Heart right ventricle (tissue), 16 donors: Measurements from ENCODE around the gene ZNF692. TPM values are rescaled to one million over a fixed set of nuclear protein-coding genes. Genes with fewer than 3 reads are reported as not detected.
"Not testable (repeated sequence)": the region's sequence is repeated elsewhere in the genome, so short reads cannot be mapped to it uniquely, and the experiment has no call there.

Experiments used
- ATAC-seq, 8 donors: fragments of 200-7000 bp; cut with Tn5 transposase; one replicate each; pipeline ENCODE4 v1.9.1; 2020; ENCODE audit warnings: mild to moderate bottlenecking in 8 of 8, moderate library complexity in 8 of 8, moderate number of reproducible peaks in 1 of 8
- DNase-seq, 2 donors: peaks; one replicate each; pipeline ENCODE4 v3.0.0-alpha.2; 2020
- H3K27ac ChIP-seq, 10 donors: fragments of 200-600 bp; sonication (generic) in 2 of 10; one replicate each; pipeline versions ENCODE4 v1.5.0 to v1.8.0; 2020 to 2022; ENCODE audit warnings: mild to moderate bottlenecking in 3 of 10
- H3K27me3 ChIP-seq, 7 donors: fragments of 200-600 bp; one replicate each; pipeline ENCODE4 v1.8.0; 2021 to 2022; ENCODE audit warnings: mild to moderate bottlenecking in 2 of 7
- H3K36me3 ChIP-seq, 9 donors: fragments of 200-600 bp; sonication (generic) in 1 of 9; one replicate each; pipeline versions ENCODE4 v1.5.0 to v1.8.0; 2020 to 2022; ENCODE audit warnings: mild to moderate bottlenecking in 2 of 9
- H3K4me1 ChIP-seq, 9 donors: fragments of 200-600 bp; sonication (generic) in 1 of 9; one replicate each; pipeline versions ENCODE4 v1.5.0 to v1.8.0; 2020 to 2022; ENCODE audit warnings: mild to moderate bottlenecking in 4 of 9
- H3K4me3 ChIP-seq, 10 donors: fragments of 200-600 bp; sonication (generic) in 2 of 10; one replicate each; pipeline versions ENCODE4 v1.5.0 to v1.8.0; 2020 to 2022; ENCODE audit warnings: mild to moderate bottlenecking in 7 of 10, moderate library complexity in 2 of 10
- H3K9me3 ChIP-seq, 11 donors: fragments of 200-600 bp in 10 of 11; sonication (generic) in 2 of 11; one replicate each; pipeline versions ENCODE4 v1.5.0 to v1.8.0; 2013 to 2022; ENCODE audit warnings: mild to moderate bottlenecking in 2 of 11, control low read depth in 1 of 11, moderate library complexity in 1 of 11
- CTCF ChIP-seq, 9 donors: fragments of 200-600 bp; sonication (generic) in 2 of 9; IDR thresholded peaks; one replicate each; pipeline versions ENCODE4 v1.5.0 to v1.8.0; 2021 to 2022; ENCODE audit warnings: antibody characterized with exemption in 9 of 9, mild to moderate bottlenecking in 5 of 9, moderate library complexity in 1 of 9
- WGBS, 2 donors: extraction: QIAGEN DNeasy Blood & Tissue Kit; methylation state at CpG; one replicate each; pipeline ENCODE4 v1.1.7; 2013; ENCODE audit warnings: inconsistent platforms in 1 of 2; 5-methylcytosine and 5-hydroxymethylcytosine counted together
- intact Hi-C, 10 donors: fragments of 100-400 bp; cut with DNase I; formaldehyde crosslinking; loops; one replicate each; pipeline versions ENCODE4 v1.11.1 to v1.14.2; 2022
- polyA plus RNA-seq, 2 donors: library from polyadenylated mRNA; stranded (reverse); fragments of 200-250 nt; gene quantifications; one replicate each; pipeline ENCODE4 v1.2.3, GENCODE V29; 2013
- total RNA-seq, 10 donors: library from RNA; stranded (reverse); fragmentation: NEBNext Ultra II Directional in 3 of 10; extraction: Animal tissue kit (Norgen Biotek cat#: 25700) in 3 of 10; gene quantifications; one replicate each; pipeline versions ENCODE4 v1.2.1 to v1.2.4, GENCODE V29; 2021 to 2023
- donor health status: Arrhythmogenic right ventricular cardiomyopathy.
- donor health status: ischemic (EF 13 %, LVEDD 7.1; RV severe dilation, severe dysfunction).
- donor health status: healthy with polysubstance abuse.
- donor health status: DM: no; HTN: yes; CAD: no.
- donor health status: DM: no; HTN: no; CAD: no.
- donor health status: ischemic (EF 25% LVEDD 6.9; RV normal size, moderate dysfunction).
- donor health status: ischemic (EF 25% LVEDD 5.7; RV mildly dilated, moderate dysfunction).
- donor health status: healthy.
- donor health status: DM: yes; HTN: yes; CAD: no.
- donor health status: Ischemic cardiomyopathy.
- donor health status: ischemic (EF 35%, LVEDD 5.7; RV mildly dilated, moderate dysfunction).
- donor health status: nonischemic (EF 11% LVEDD 7.7; RV severe dilation, severe dysfunction).
- donor health status: DM: yes; HTN: yes; CAD: no.
- donor health status: PGD.
- donor health status: ischemic (EF 29% LVEDD 5.4; RV normal size, mild dysfunction).
- donor health status: nonischemic (EF 23%, LVEDD 6.1; RV moderate dilation, normal function).

The ZNF692 gene
- total and polyA plus RNA-seq, 12 donors, result 7.1 to 102 (median 12.5) TPM

- ATAC-seq (no peak), DNase-seq (no peak)
- Histone ChIP-seq H3K9me3 (no peaks in the 10 kb centered on the region), H3K27ac (peak overlapping the region; percentile 98 to 100 (median 100)), H3K27me3 (no peaks in the 10 kb centered on the region), H3K36me3 (no peaks in the 10 kb centered on the region), H3K4me1 (peaks cover 11 to 49% (median 36%) of the 10 kb centered on the region in 9 donors), H3K4me3 (peak overlapping the region; percentile 42 to 97 (median 88))
- no peak for TF ChIP-seq CTCF (IDR thresholded peaks at IDR 0.05)
- 51 to 52% methylated on average over 11 of the region's 11 CpGs for WGBS, 2 donors
- intact Hi-C loops, result no loop called here
Measured at GRCh38 chr1:248837045-248837780, 21.7 kb downstream of the ZNF692 start.

- DNase-seq (no peak), ATAC-seq (no peak)
- Histone ChIP-seq H3K9me3 (no peaks in the 10 kb centered on the region), H3K36me3 (no peaks in the 10 kb centered on the region), H3K27me3 (no peaks in the 10 kb centered on the region), H3K27ac (peak overlapping the region in 1 of 10 donors; percentile 3), H3K4me3 (no peak overlapping the region), H3K4me1 (peaks cover 4 to 22% (median 11%) of the 10 kb centered on the region in 9 donors)
- 51 to 52% methylated on average over 7 of the region's 7 CpGs for WGBS, 2 donors
- TF ChIP-seq CTCF (IDR thresholded peaks at IDR 0.05), result no peak
- intact Hi-C loops, result no loop called here
Measured at GRCh38 chr1:248834343-248834940, 24.4 kb downstream of the ZNF692 start.

DNA sequence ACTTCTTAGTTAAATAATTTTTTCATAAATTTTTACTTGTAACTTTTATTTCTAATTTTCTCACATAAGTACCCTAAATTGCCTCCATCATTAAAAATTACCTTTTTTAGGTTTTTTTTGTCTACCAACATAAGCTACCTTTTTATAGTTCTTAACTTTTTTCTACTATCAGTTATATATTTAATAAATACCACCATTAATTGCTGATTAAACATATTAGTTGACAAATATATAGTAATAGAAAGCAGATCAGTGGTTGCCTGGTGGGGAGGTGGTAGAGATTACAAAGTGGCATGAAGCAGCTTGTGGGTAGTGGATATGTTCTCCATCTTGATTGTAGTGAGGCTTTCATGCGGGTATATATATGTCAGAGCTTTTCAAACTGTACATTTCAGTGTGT, 27.0 kb downstream of the ZNF692 start:
- Histone ChIP-seq H3K4me1 (peaks cover 3 to 31% (median 7%) of the 10 kb centered on the region in 9 donors), H3K36me3 (no peaks in the 10 kb centered on the region), H3K27ac (no peak overlapping the region), H3K9me3 (no peaks in the 10 kb centered on the region), H3K4me3 (no peak overlapping the region), H3K27me3 (no peaks in the 10 kb centered on the region)
- ATAC-seq (no peak), DNase-seq (no peak)
- 91 to 100% methylated on average over 1 of the region's 1 CpG for WGBS, 2 donors
- intact Hi-C loops, result no loop called here
- no peak for TF ChIP-seq CTCF (IDR thresholded peaks at IDR 0.05)

- H3K27ac ChIP-seq, ATAC-seq, H3K27me3 ChIP-seq, H3K4me3 ChIP-seq, intact Hi-C loops, DNase-seq, H3K9me3 ChIP-seq, H3K36me3 ChIP-seq: not testable (repeated sequence)
- WGBS, 2 donors, result 54 to 59% methylated on average over 1 to 3 of the region's 3 CpGs
- H3K4me1 ChIP-seq, result peaks cover 4 to 34% (median 10%) of the 10 kb centered on the region in 9 donors
Measured at GRCh38 chr1:248830718-248831017, 28.2 kb downstream of the ZNF692 start.

GRCh38 chr1:248828845-248829244, 30.0 kb downstream of the ZNF692 start:
- Histone ChIP-seq H3K27me3 (no peaks in the 10 kb centered on the region), H3K4me1 (peaks cover 18 to 39% (median 24%) of the 10 kb centered on the region in 9 donors), H3K9me3 (no peaks in the 10 kb centered on the region), H3K4me3 (no peak overlapping the region), H3K36me3 (peaks cover 0 to 10% (median 0%) of the 10 kb centered on the region in 9 donors), H3K27ac (peak overlapping the region in 1 of 10 donors; percentile 27)
- TF ChIP-seq CTCF (IDR thresholded peaks at IDR 0.05), result no peak
- 47 to 52% methylated on average over 3 of the region's 3 CpGs for WGBS, 2 donors
- DNase-seq (no peak), ATAC-seq (no peak)
- intact Hi-C loops, result no loop called here
